Adrenal gland (tissue), 5 donors: ENCODE data around the gene CA5B.

Experiments used
- CTCF ChIP-seq, 6 experiments: fragments of 450-650 bp in 4 of 6; fragments of 200-600 bp in 2 of 6; sonication (generic) in 1 of 6; IDR thresholded peaks; 1 replicate in 5 of 6; 2 replicates in 1 of 6; pipeline versions ENCODE4 v1.5.1 to v1.8.0; 2016 to 2021; ENCODE audit warnings: antibody characterized with exemption in 6 of 6, mild to moderate bottlenecking in 2 of 6, moderate library complexity in 1 of 6
- POLR2A ChIP-seq, 2 donors: fragments of 450-650 bp; IDR thresholded peaks; one replicate each; pipeline ENCODE4 v1.6.1; 2017; ENCODE audit warnings: antibody characterized with exemption in 2 of 2, mild to moderate bottlenecking in 2 of 2, moderate library complexity in 1 of 2
- donor health status: DM: no; HTN: no; CAD: no.

DNA sequence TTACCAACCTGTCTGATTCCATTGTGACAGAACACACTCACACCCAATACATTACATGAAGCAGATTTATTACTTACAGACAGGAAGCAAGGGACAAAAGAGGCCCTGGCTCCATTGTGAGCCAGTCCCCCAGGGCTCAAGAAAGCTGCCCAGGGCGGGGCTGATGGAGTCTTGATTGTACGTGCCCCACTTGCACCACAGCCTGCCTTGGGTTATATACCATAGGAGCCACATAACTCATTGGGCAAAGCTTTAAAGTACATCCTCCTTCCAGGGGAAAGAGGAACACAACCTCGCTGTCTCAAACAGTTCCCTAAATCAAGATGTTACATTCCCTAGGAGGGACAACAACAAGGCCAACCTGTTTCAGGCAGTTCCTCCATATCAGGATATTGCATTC is 48.8 kb downstream of the CA5B start:
- TF ChIP-seq CTCF (IDR thresholded peaks at IDR 0.05) (no peak), POLR2A (IDR thresholded peaks at IDR 0.05) (no peak)
